H1 (cell line): ENCODE data around the gene JAKMIP2. TPM values are rescaled to one million over a fixed set of nuclear protein-coding genes. Genes with fewer than 3 reads are reported as not detected.

Experiments
- CTCF ChIA-PET: fragments of 300-600 bp; sonication (Branson Sonifier 250); formaldehyde crosslinking; loops from one replicate; lab custom pipeline; 2021; ENCODE audit not compliant: partially characterized antibody; lab: Charles Lee
- POLR2A ChIA-PET: fragments of 300-600 bp; sonication (Branson Sonifier 250); formaldehyde crosslinking; loops from one replicate; lab custom pipeline; 2021; ENCODE audit warnings: inconsistent platforms; ENCODE audit not compliant: partially characterized antibody; lab: Charles Lee
- DNase-seq, 2 experiments: peaks; one replicate each; pipeline versions ENCODE4 v3.0.0 to v3.0.0-alpha.2; 2010 to 2022; ENCODE audit warnings: low spot score in 2 of 2, low read depth in 1 of 2, mixed read lengths in 1 of 2
- FAIRE-seq: peaks from 2 replicates; lab custom pipeline; 2011; peaks lifted over from hg19 to GRCh38; lab: Jason Lieb, UNC
- H2AFZ ChIP-seq: 2 replicates; pipeline ENCODE4 v1.8.1; 2012; ENCODE audit warnings: low read length, inconsistent platforms
- H2AK5ac ChIP-seq: 2 replicates; pipeline ENCODE4 v1.6.1; 2013; ENCODE audit warnings: low read depth, low read length
- H2BK120ac ChIP-seq: replicated peaks from 2 replicates; pipeline ENCODE3; 2013; ENCODE audit warnings: low read depth, low read length, inconsistent platforms
- H2BK12ac ChIP-seq: 2 replicates; pipeline ENCODE4 v1.6.1; 2013; ENCODE audit warnings: low read depth, low read length
- H2BK15ac ChIP-seq: 2 replicates; pipeline ENCODE4 v1.6.1; 2013; ENCODE audit warnings: low read length
- H2BK20ac ChIP-seq: 2 replicates; pipeline ENCODE4 v1.6.1; 2013; ENCODE audit warnings: low read length
- H2BK5ac ChIP-seq: 2 replicates; pipeline ENCODE4 v1.6.1; 2013; ENCODE audit warnings: low read depth, low read length
- H3K14ac ChIP-seq: 2 replicates; pipeline ENCODE4 v1.6.1; 2013; ENCODE audit warnings: inconsistent platforms; ENCODE audit not compliant: insufficient read length
- H3K18ac ChIP-seq: 2 replicates; pipeline ENCODE4 v1.6.1; 2013; ENCODE audit warnings: low read length; ENCODE audit errors: extremely low read depth
- H3K23ac ChIP-seq: 2 replicates; pipeline ENCODE4 v1.6.1; 2013; ENCODE audit warnings: inconsistent platforms; ENCODE audit not compliant: insufficient read length
- H3K23me2 ChIP-seq: 2 replicates; pipeline ENCODE4 v1.6.1; 2013; ENCODE audit warnings: low read depth, low read length
- H3K27ac ChIP-seq: 2 replicates; pipeline ENCODE4 v1.6.1; 2011; ENCODE audit warnings: low read depth, low read length, inconsistent platforms
- H3K27me3 ChIP-seq, 4 experiments: replicated peaks in 1 of 4; 1 replicate in 1 of 4; 2 replicates in 3 of 4; pipeline versions ENCODE4 v1.6.1 to v1.8.1; 2011 to 2013; ENCODE audit warnings: low read length in 3 of 4, mild to moderate bottlenecking in 3 of 4, inconsistent platforms in 2 of 4, mixed read lengths in 2 of 4, moderate library complexity in 1 of 4; ENCODE audit not compliant: control insufficient read depth in 3 of 4, insufficient read depth in 3 of 4; ENCODE audit errors: extremely low read depth in 1 of 4
- H3K36me3 ChIP-seq, 4 experiments: 2 replicates each; pipeline versions ENCODE4 v1.6.1 to v1.8.1; 2011 to 2013; ENCODE audit warnings: mild to moderate bottlenecking in 4 of 4, low read length in 3 of 4, moderate library complexity in 2 of 4, control low read depth in 1 of 4, inconsistent platforms in 1 of 4; ENCODE audit not compliant: insufficient read depth in 4 of 4, control insufficient read depth in 2 of 4
- H3K4ac ChIP-seq: replicated peaks from 2 replicates; pipeline ENCODE3; 2013; ENCODE audit warnings: low read length, low read depth, mixed read lengths, inconsistent platforms; ENCODE audit not compliant: insufficient read length
- H3K4me1 ChIP-seq, 4 experiments: replicated peaks in 1 of 4; 1 replicate in 1 of 4; 2 replicates in 3 of 4; pipeline versions ENCODE4 v1.6.1 to v1.8.1; 2011 to 2013; ENCODE audit warnings: low read length in 3 of 4, inconsistent platforms in 2 of 4, mixed read lengths in 1 of 4; ENCODE audit not compliant: insufficient read depth in 4 of 4, control insufficient read depth in 3 of 4
- H3K4me2 ChIP-seq, 2 experiments: 2 replicates each; pipeline versions ENCODE4 v1.6.1 to v1.8.1; 2011 to 2013; ENCODE audit warnings: low read depth in 2 of 2, low read length in 2 of 2, control low read depth in 1 of 2, inconsistent platforms in 1 of 2, mild to moderate bottlenecking in 1 of 2; ENCODE audit not compliant: insufficient read depth in 1 of 2
- H3K4me3 ChIP-seq, 4 experiments: fragments of 200-600, 300-600 bp in 1 of 4; sonication (generic), shearing (Covaris generic), sonication (Bioruptor Twin) in 1 of 4; 2 replicates each; pipeline versions ENCODE4 v1.5.1 to v1.8.1; 2011 to 2016; ENCODE audit warnings: low read length in 4 of 4, low read depth in 3 of 4, control low read depth in 2 of 4, inconsistent platforms in 2 of 4, mild to moderate bottlenecking in 2 of 4, mixed read lengths in 1 of 4, moderate library complexity in 1 of 4; ENCODE audit not compliant: insufficient read depth in 2 of 4; ENCODE audit errors: extremely low read depth in 1 of 4
- H3K56ac ChIP-seq: replicated peaks from 2 replicates; pipeline ENCODE3; 2013; ENCODE audit warnings: low read depth, mild to moderate bottlenecking, mixed read lengths, low read length, inconsistent platforms; ENCODE audit not compliant: insufficient read length
- H3K79me1 ChIP-seq: 2 replicates; pipeline ENCODE4 v1.6.1; 2013; ENCODE audit warnings: low read depth, low read length, control low read depth
- H3K79me2 ChIP-seq, 2 experiments: 2 replicates each; pipeline versions ENCODE4 v1.6.1 to v1.8.1; 2012 to 2013; ENCODE audit warnings: low read length in 2 of 2, mild to moderate bottlenecking in 2 of 2, inconsistent platforms in 1 of 2; ENCODE audit not compliant: insufficient read depth in 2 of 2, control insufficient read depth in 1 of 2
- H3K9ac ChIP-seq, 4 experiments: replicated peaks in 1 of 4; 1 replicate in 1 of 4; 2 replicates in 3 of 4; pipeline versions ENCODE4 v1.6.1 to v1.8.1; 2011 to 2013; ENCODE audit warnings: low read depth in 3 of 4, low read length in 3 of 4, control low read depth in 2 of 4, mild to moderate bottlenecking in 2 of 4, moderate library complexity in 2 of 4, inconsistent platforms in 1 of 4; ENCODE audit errors: extremely low read depth in 1 of 4
- H3K9me3 ChIP-seq, 2 experiments: 2 replicates each; pipeline versions ENCODE4 v1.6.1 to v1.8.1; 2012 to 2013; ENCODE audit warnings: mild to moderate bottlenecking in 2 of 2, moderate library complexity in 2 of 2, control low read depth in 1 of 2, inconsistent platforms in 1 of 2, low read depth in 1 of 2, low read length in 1 of 2, mixed read lengths in 1 of 2; ENCODE audit not compliant: insufficient read depth in 2 of 2
- H4K20me1 ChIP-seq, 2 experiments: replicated peaks in 1 of 2; 2 replicates each; pipeline versions ENCODE3 to v1.8.1; 2011 to 2013; ENCODE audit warnings: inconsistent platforms in 2 of 2, low read length in 2 of 2, mild to moderate bottlenecking in 1 of 2; ENCODE audit not compliant: insufficient read depth in 2 of 2, control insufficient read depth in 1 of 2
- H4K5ac ChIP-seq: 2 replicates; pipeline ENCODE4 v1.6.1; 2013; ENCODE audit warnings: low read length, low read depth, mixed read lengths, inconsistent platforms; ENCODE audit not compliant: insufficient read length
- H4K8ac ChIP-seq: 2 replicates; pipeline ENCODE4 v1.8.0; 2013; ENCODE audit warnings: mild to moderate bottlenecking, moderate library complexity, low read length, inconsistent platforms; ENCODE audit not compliant: insufficient read depth; ENCODE audit errors: extremely low read depth
- H4K91ac ChIP-seq: replicated peaks from 2 replicates; pipeline ENCODE3; 2013; ENCODE audit warnings: low read length, mixed read lengths, inconsistent platforms; ENCODE audit not compliant: insufficient read length
- CTCF ChIP-seq, 3 experiments: IDR thresholded peaks; 1 replicate in 2 of 3; 2 replicates in 1 of 3; pipeline versions ENCODE4 v1.5.1 to v1.6.1; 2011; ENCODE audit warnings: low read length in 3 of 3, mild to moderate bottlenecking in 3 of 3, inconsistent platforms in 2 of 3, low read depth in 1 of 3, moderate library complexity in 1 of 3; ENCODE audit not compliant: insufficient read depth in 1 of 3; ENCODE audit errors: control extremely low read depth in 1 of 3
- HDAC2 ChIP-seq, 2 experiments: fragments of 300-600 bp in 1 of 2; sonication (generic) in 1 of 2; IDR thresholded peaks; 2 replicates each; pipeline ENCODE4 v1.6.1; 2011 to 2012; ENCODE audit warnings: low read depth in 2 of 2, low read length in 2 of 2, mild to moderate bottlenecking in 2 of 2, moderate library complexity in 2 of 2, borderline replicate concordance in 1 of 2, inconsistent platforms in 1 of 2
- WGBS, 2 experiments: shearing (Covaris generic) in 1 of 2; methylation state at CpG; one replicate each; pipeline versions ENCODE4 v1.1.6 to v1.1.7; 2013 to 2015; ENCODE audit warnings: low lambda C conversion rate in 2 of 2, mixed read lengths in 2 of 2, inconsistent platforms in 1 of 2, low coverage in 1 of 2, missing lambda C conversion rate in 1 of 2; ENCODE audit not compliant: insufficient replicate concordance in 2 of 2, insufficient coverage in 1 of 2, insufficient read length in 1 of 2; ENCODE audit errors: extremely low coverage in 1 of 2, missing lambda C conversion rate in 1 of 2; 5-methylcytosine and 5-hydroxymethylcytosine counted together
- polyA plus RNA-seq, 7 experiments: library from polyadenylated mRNA; depleted of rRNA in 3 of 7; stranded (reverse) in 5 of 7; unstranded in 2 of 7; fragments of >200 nt in 5 of 7; fragments of 200-250 nt in 2 of 7; gene quantifications; 1 replicate in 5 of 7; 2 replicates in 1 of 7; 4 replicates in 1 of 7; pipeline versions ENCODE4 v1.2.1 to v1.2.3, GENCODE V29; 2011 to 2013; ENCODE audit warnings: missing spikeins in 2 of 7, mixed read lengths in 2 of 7
- total RNA-seq: library from RNA; stranded (reverse); fragmentation: NEBNext Ultra II Directional; extraction: Animal tissue kit (Norgen Biotek cat#: 25700); gene quantifications from 2 replicates; pipeline ENCODE4 v1.2.1, GENCODE V29; 2021

JAKMIP2 gene
- total and polyA plus RNA-seq, 2 of the 8 experiments (the other 6 are each of a cell fraction or from before 2014, with no cell fraction given): 2.4 to 13.6 TPM

GRCh38 chr5:147740864-147741263, 41.7 kb downstream of the JAKMIP2 start:
- H3K27ac ChIP-seq: no peak overlapping the region
- no peak for FAIRE-seq
- H2BK5ac ChIP-seq: no peak overlapping the region
- H3K4me3 ChIP-seq: no peak overlapping the region
- no peak overlapping the region for H3K18ac ChIP-seq
- H4K8ac ChIP-seq: no peak overlapping the region
- no peaks in the 10 kb centered on the region for H3K23me2 ChIP-seq
- CTCF ChIA-PET: interaction anchor here (0.9 to 3.7 kb wide), 12 partner anchors 9 to 82 kb away, joined by 3 to 15 read pairs (median 4); no protein-coding TSS in a partner anchor
- no peak overlapping the region for H3K14ac ChIP-seq
- H3K56ac ChIP-seq: no peak overlapping the region
- no peaks in the 10 kb centered on the region for H3K27me3 ChIP-seq
- H2AFZ ChIP-seq: no peak overlapping the region
- no peaks in the 10 kb centered on the region for H3K36me3 ChIP-seq
- TF ChIP-seq CTCF (IDR thresholded peaks at IDR 0.05; ENCODE audit: control extremely low read depth in 1 of 3, insufficient read depth in 1 of 3, low read depth in 1 of 3, low read length in 3 of 3) (peak in 1 of 3 experiments; percentile 17; a peak in 1 of 4 replicates), HDAC2 (IDR thresholded peaks at IDR 0.05; ENCODE audit: borderline replicate concordance in 1 of 2, low read depth in 2 of 2, low read length in 2 of 2) (no peak)
- H4K91ac ChIP-seq: no peak overlapping the region
- DNase-seq: no peak
- H3K79me1 ChIP-seq: no peaks in the 10 kb centered on the region
- no peak overlapping the region for H3K23ac ChIP-seq
- H3K79me2 ChIP-seq: 0 out of 4 replicates have a peak, but pooled peaks cover 0 to under 1% of the 10 kb centered on the region in 2 experiments
- POLR2A ChIA-PET: interaction anchor here (0.6 to 2.2 kb wide), 4 partner anchors 8 to 123 kb away, joined by 3 to 5 read pairs (median 4); no protein-coding TSS in a partner anchor
- no peak overlapping the region for H4K5ac ChIP-seq
- no peak overlapping the region for H2BK12ac ChIP-seq
- no peak overlapping the region for H2BK20ac ChIP-seq
- H2BK15ac ChIP-seq: no peak overlapping the region
- no peaks in the 10 kb centered on the region for H3K4me1 ChIP-seq
- no peak overlapping the region for H2AK5ac ChIP-seq
- WGBS, 2 experiments: 90% methylated on average over 4 of the region's 4 CpGs; no CpG with 5 or more reads in 1 of the 2 experiments
- H3K9ac ChIP-seq: no peak overlapping the region
- no peaks in the 10 kb centered on the region for H3K9me3 ChIP-seq
- H3K4ac ChIP-seq: no peak overlapping the region
- H2BK120ac ChIP-seq: no peak overlapping the region
- H3K4me2 ChIP-seq: no peak overlapping the region
- peaks cover 0 to 5% of the 10 kb centered on the region in 2 experiments for H4K20me1 ChIP-seq
